Skeletal muscle tissue (tissue), 4 donors: Measurements from ENCODE around the gene ZBTB38. TPM values are rescaled to one million over a fixed set of nuclear protein-coding genes. Genes with fewer than 3 reads are reported as not detected.

Source experiments
- H3K27ac ChIP-seq: one replicate; pipeline ENCODE4 v1.7.0; 2013; ENCODE audit warnings: mild to moderate bottlenecking, low read depth, low read length, inconsistent platforms
- H3K27me3 ChIP-seq, 3 donors: one replicate each; pipeline ENCODE4 v1.7.0; 2013; ENCODE audit warnings: low read length in 3 of 3; ENCODE audit not compliant: control insufficient read depth in 3 of 3, insufficient read depth in 3 of 3
- H3K36me3 ChIP-seq, 3 donors: one replicate each; pipeline ENCODE4 v1.7.0; 2013; ENCODE audit warnings: low read length in 3 of 3; ENCODE audit not compliant: control insufficient read depth in 3 of 3, insufficient read depth in 3 of 3
- H3K4me1 ChIP-seq, 3 donors: one replicate each; pipeline ENCODE4 v1.7.0; 2013; ENCODE audit warnings: low read length in 3 of 3, mild to moderate bottlenecking in 3 of 3; ENCODE audit not compliant: control insufficient read depth in 3 of 3, insufficient read depth in 3 of 3
- H3K4me3 ChIP-seq, 3 donors: one replicate each; pipeline ENCODE4 v1.7.0; 2013; ENCODE audit warnings: low read length in 3 of 3
- H3K9ac ChIP-seq, 3 donors: one replicate each; pipeline ENCODE4 v1.7.0; 2013; ENCODE audit warnings: low read length in 3 of 3, mild to moderate bottlenecking in 3 of 3, moderate library complexity in 2 of 3, low read depth in 1 of 3
- H3K9me3 ChIP-seq, 3 donors: one replicate each; pipeline ENCODE4 v1.7.0; 2013; ENCODE audit warnings: low read length in 3 of 3; ENCODE audit not compliant: control insufficient read depth in 3 of 3
- total RNA-seq: library from RNA; depleted of rRNA; stranded (reverse); fragments of >200 nt; gene quantifications from one replicate; pipeline ENCODE4 v1.2.3, GENCODE V29; 2014
- donor health status: Osteomylitis.

ZBTB38 gene
- total RNA-seq, 1 donor from 2014 or later, result 29.7 TPM

GRCh38 chr3:141367038-141367730 is 1.1 kb upstream of the ZBTB38 start:
- Histone ChIP-seq H3K27ac (peak overlapping the region; percentile 94), H3K27me3 (no peaks in the 10 kb centered on the region), H3K9ac (peak overlapping the region in 1 of 3 donors; percentile 26), H3K36me3 (no peaks in the 10 kb centered on the region), H3K9me3 (no peaks in the 10 kb centered on the region), H3K4me1 (peaks cover 20 to 30% (median 24%) of the 10 kb centered on the region in 3 donors), H3K4me3 (no peak overlapping the region)

DNA sequence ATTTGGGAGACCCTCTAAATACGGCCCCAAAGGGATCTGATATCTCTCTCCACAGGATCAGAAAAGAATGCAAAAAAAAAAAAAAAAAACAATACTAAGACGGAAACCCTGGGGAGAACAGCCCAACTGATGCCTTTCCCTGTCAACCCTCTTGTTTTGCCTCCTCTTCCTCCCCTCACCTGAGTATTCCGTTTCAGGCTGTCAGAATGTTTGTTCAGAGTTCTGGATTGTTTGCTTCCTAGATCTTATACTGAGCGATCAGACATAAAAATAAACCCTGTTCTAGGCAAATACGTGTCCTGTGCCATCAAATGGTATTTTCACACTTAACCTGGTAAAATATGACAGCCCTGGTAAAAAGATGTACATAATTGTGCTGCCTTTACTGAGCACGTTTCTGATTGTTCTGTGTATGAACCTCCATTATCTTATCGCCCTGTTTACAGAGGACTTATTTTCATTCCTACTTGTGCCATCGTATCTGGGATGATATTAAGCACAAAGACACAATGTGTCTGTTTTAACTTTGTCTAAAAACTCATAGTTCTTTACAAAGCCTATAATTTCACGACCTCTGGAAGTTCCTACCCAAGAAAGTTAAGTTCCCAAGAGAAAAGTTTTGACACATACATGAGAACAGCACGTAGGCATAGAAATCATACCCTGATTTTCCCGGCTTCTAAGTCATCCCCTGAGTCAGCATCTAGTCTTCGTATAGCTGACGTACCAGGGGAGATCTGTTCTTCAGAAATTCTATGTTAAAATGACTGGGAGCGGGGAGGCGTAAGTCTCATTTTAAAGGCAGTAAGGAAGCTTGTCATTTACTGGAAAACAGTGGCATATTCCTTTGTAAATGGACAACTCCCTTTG is 856 bp downstream of the ZBTB38 start:
- Histone ChIP-seq H3K36me3 (peaks cover 0 to 2% (median 0%) of the 10 kb centered on the region in 3 donors), H3K9me3 (no peaks in the 10 kb centered on the region), H3K4me1 (peaks cover 20 to 30% (median 24%) of the 10 kb centered on the region in 3 donors), H3K4me3 (peak overlapping the region; percentile 49 to 70 (median 50)), H3K27me3 (no peaks in the 10 kb centered on the region), H3K9ac (peak overlapping the region in 2 of 3 donors; percentile 66 to 82), H3K27ac (peak overlapping the region; percentile 94)

DNA sequence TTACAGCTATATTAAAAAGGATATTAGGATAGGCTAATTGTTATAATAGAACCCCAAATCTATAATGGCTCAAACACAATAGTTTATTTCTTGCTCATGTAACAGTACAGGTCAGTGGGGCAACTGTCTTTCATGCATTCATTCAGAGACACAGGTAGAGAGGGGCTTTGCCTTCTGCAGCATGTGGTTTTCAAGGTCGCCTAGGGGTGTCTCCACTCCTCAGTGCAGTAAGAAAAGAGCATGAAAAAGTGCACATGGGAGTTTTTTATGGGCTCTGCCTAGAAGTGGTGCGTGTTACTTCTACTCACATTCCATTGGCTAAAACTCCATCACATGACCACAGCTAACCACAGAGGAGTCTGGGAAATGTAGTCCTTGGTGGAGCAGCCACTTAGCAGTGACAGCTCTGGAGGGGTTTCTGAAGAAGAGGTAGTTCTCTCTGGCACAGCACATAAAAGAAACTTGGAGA is 1.8 kb downstream of the ZBTB38 start:
- Histone ChIP-seq H3K36me3 (peaks cover 0 to 2% (median 0%) of the 10 kb centered on the region in 3 donors), H3K27me3 (no peaks in the 10 kb centered on the region), H3K9ac (no peak overlapping the region), H3K9me3 (no peaks in the 10 kb centered on the region), H3K4me3 (no peak overlapping the region), H3K4me1 (peaks cover 20 to 30% (median 24%) of the 10 kb centered on the region in 3 donors), H3K27ac (peak overlapping the region; percentile 94)

GRCh38 chr3:141371882-141372281 is 3.6 kb downstream of the ZBTB38 start:
- Histone ChIP-seq H3K27me3 (no peaks in the 10 kb centered on the region), H3K4me3 (no peak overlapping the region), H3K27ac (no peak overlapping the region), H3K4me1 (peaks cover 12 to 21% (median 20%) of the 10 kb centered on the region in 3 donors), H3K36me3 (peaks cover 0 to 7% (median 2%) of the 10 kb centered on the region in 3 donors), H3K9ac (no peak overlapping the region), H3K9me3 (no peaks in the 10 kb centered on the region)

- no peak overlapping the region for H3K4me3 ChIP-seq
- H3K4me1 ChIP-seq, result peaks cover 5 to 17% (median 17%) of the 10 kb centered on the region in 3 donors
- H3K36me3 ChIP-seq, result peaks cover 0 to 7% (median 5%) of the 10 kb centered on the region in 3 donors
- H3K27me3 ChIP-seq, result no peaks in the 10 kb centered on the region
- H3K9me3 ChIP-seq, result no peaks in the 10 kb centered on the region
- H3K9ac ChIP-seq, result no peak overlapping the region
- H3K27ac ChIP-seq, result no peak overlapping the region
Observed at GRCh38 chr3:141372656-141373055, 4.4 kb downstream of the ZBTB38 start.

DNA sequence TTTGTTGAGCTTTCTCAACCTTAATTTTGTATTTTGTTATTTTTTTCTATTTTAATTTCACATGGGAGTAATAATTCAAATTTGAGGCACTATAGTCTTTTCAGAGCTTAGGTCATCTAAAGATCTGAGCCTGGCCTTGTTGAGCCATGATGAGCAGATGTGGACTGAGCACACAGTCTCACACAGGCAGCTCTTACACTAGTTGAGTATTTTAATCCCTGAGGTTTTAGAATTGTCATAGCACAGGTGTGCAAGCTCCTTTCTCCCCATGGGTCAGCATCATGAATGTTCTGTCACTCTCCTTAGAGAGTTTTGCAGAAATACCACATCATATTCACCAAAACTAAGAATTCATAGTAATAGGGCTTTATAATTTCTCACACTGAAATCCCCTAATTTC is 4.9 kb downstream of the ZBTB38 start:
- Histone ChIP-seq H3K9me3 (no peaks in the 10 kb centered on the region), H3K36me3 (peaks cover 0 to 7% (median 5%) of the 10 kb centered on the region in 3 donors), H3K9ac (no peak overlapping the region), H3K4me1 (peaks cover 0 to 12% (median 11%) of the 10 kb centered on the region in 3 donors), H3K4me3 (no peak overlapping the region), H3K27ac (no peak overlapping the region), H3K27me3 (no peaks in the 10 kb centered on the region)

- Histone ChIP-seq H3K27ac (no peak overlapping the region), H3K9me3 (no peaks in the 10 kb centered on the region), H3K36me3 (peaks cover 0 to 7% (median 5%) of the 10 kb centered on the region in 3 donors), H3K9ac (no peak overlapping the region), H3K4me3 (no peak overlapping the region), H3K4me1 (peaks cover 0 to 8% (median 5%) of the 10 kb centered on the region in 3 donors), H3K27me3 (no peaks in the 10 kb centered on the region)
Observed at GRCh38 chr3:141373768-141374526, 5.6 kb downstream of the ZBTB38 start.

DNA sequence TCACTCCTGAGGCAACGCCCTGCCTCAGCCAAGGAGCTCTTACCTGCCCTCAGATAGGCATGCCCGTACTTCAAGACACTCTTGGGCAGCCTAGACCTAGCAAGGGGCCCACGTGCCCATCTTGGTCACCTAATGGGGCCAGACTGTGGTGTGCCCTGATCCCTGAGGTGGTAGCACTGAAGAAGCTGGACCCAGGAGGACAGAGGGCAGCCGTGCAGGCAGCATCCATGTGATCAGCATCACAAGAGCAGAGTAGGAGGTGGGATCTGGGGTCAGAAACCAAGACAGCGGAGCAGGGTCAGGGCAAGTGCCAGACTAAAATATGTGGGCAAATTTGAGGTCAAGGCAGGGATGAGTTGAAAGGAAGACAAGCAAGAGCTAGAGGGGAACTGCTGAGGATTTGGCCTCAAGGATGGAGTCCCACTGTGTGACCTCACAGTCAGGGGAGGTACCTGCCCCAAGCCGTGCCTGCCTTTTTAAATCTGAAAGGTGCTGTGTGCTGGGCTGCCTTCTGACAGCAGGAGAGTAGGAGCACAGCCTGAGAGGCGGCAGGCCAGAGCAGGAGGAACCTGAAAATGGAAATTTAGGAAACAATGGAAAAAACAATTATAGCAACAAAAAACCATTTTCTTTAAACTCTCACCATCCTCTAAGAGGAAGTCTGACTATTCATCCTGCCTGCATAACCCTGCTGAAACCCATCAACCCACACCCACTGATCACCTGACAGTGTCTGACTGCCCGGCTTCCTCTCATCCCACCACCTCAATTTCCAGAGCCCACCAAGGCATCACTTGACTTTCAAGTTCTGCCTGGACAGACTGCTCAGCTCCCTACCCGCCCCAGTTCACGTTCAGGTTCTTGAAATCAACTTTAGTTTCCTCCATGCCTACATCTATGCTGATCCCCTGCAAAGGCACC is 7.3 kb downstream of the ZBTB38 start:
- Histone ChIP-seq H3K27ac (no peak overlapping the region), H3K36me3 (peaks cover 0 to 7% (median 5%) of the 10 kb centered on the region in 3 donors), H3K4me1 (peaks cover 0 to 5% (median 2%) of the 10 kb centered on the region in 3 donors), H3K4me3 (no peak overlapping the region), H3K27me3 (no peaks in the 10 kb centered on the region), H3K9me3 (no peaks in the 10 kb centered on the region), H3K9ac (no peak overlapping the region)

- peaks cover 0 to 5% (median 2%) of the 10 kb centered on the region in 3 donors for H3K4me1 ChIP-seq
- no peaks in the 10 kb centered on the region for H3K27me3 ChIP-seq
- peaks cover 0 to 10% (median 8%) of the 10 kb centered on the region in 3 donors for H3K36me3 ChIP-seq
- H3K4me3 ChIP-seq, result no peak overlapping the region
- H3K9ac ChIP-seq, result no peak overlapping the region
- no peak overlapping the region for H3K27ac ChIP-seq
- H3K9me3 ChIP-seq, result no peaks in the 10 kb centered on the region
Observed at GRCh38 chr3:141377377-141377776, 9.1 kb downstream of the ZBTB38 start.
